Liver (tissue), 9 donors: Measurements from ENCODE around the gene C11orf58. TPM values are rescaled to one million over a fixed set of nuclear protein-coding genes. Genes with fewer than 3 reads are reported as not detected.
A peak's percentile ranks its signal among the peaks of the same experiment; 100 is the strongest.

Experiments
- DNase-seq: peaks from one replicate; pipeline ENCODE4 v3.0.0-alpha.2; 2017; ENCODE audit warnings: low spot score
- H3K27ac ChIP-seq, 2 donors: one replicate each; pipeline ENCODE4 v1.7.0; 2013; ENCODE audit warnings: inconsistent platforms in 2 of 2, low read length in 2 of 2, control low read depth in 1 of 2, low read depth in 1 of 2, mild to moderate bottlenecking in 1 of 2
- H3K27me3 ChIP-seq, 4 donors: one replicate each; pipeline versions ENCODE4 v1.6.1 to v1.7.0; 2013; ENCODE audit warnings: low read length in 3 of 4, inconsistent platforms in 1 of 4, mild to moderate bottlenecking in 1 of 4, moderate library complexity in 1 of 4; ENCODE audit not compliant: control insufficient read depth in 4 of 4, insufficient read depth in 4 of 4
- H3K36me3 ChIP-seq, 4 donors: one replicate each; pipeline versions ENCODE4 v1.6.1 to v1.7.0; 2013; ENCODE audit warnings: low read length in 3 of 4, mild to moderate bottlenecking in 3 of 4, low read depth in 1 of 4, moderate library complexity in 1 of 4; ENCODE audit not compliant: control insufficient read depth in 4 of 4, insufficient read depth in 3 of 4
- H3K4me1 ChIP-seq, 4 donors: one replicate each; pipeline versions ENCODE4 v1.6.1 to v1.7.0; 2013; ENCODE audit warnings: low read length in 3 of 4, mild to moderate bottlenecking in 3 of 4, moderate library complexity in 1 of 4; ENCODE audit not compliant: control insufficient read depth in 4 of 4, insufficient read depth in 4 of 4
- H3K4me3 ChIP-seq, 3 donors: one replicate each; pipeline versions ENCODE4 v1.6.1 to v1.7.0; 2013; ENCODE audit warnings: low read length in 3 of 3, control low read depth in 1 of 3, low read depth in 1 of 3, mild to moderate bottlenecking in 1 of 3
- H3K9ac ChIP-seq, 2 donors: one replicate each; pipeline ENCODE4 v1.7.0; 2013; ENCODE audit warnings: low read length in 2 of 2, mild to moderate bottlenecking in 2 of 2, moderate library complexity in 2 of 2, control low read depth in 1 of 2, low read depth in 1 of 2
- H3K9me3 ChIP-seq, 4 donors: one replicate each; pipeline versions ENCODE4 v1.6.1 to v1.7.0; 2013; ENCODE audit warnings: low read length in 3 of 4; ENCODE audit not compliant: control insufficient read depth in 4 of 4
- ATF3 ChIP-seq: IDR thresholded peaks from 2 replicates; pipeline ENCODE4 v1.6.1; 2016; ENCODE audit warnings: antibody characterized with exemption
- CTCF ChIP-seq: fragments of 150-350 bp; IDR thresholded peaks from 2 replicates; pipeline ENCODE4 v1.5.1; 2017; ENCODE audit warnings: improper control_type of control experiment, low read depth, low read length; ENCODE audit not compliant: missing input control
- EGR1 ChIP-seq, 2 donors: IDR thresholded peaks; 2 replicates each; pipeline ENCODE4 v1.6.1; 2016 to 2018; ENCODE audit warnings: antibody characterized with exemption in 2 of 2, low read depth in 2 of 2
- FOXA1 ChIP-seq: IDR thresholded peaks from 2 replicates; pipeline ENCODE4 v1.6.1; 2016; ENCODE audit warnings: antibody characterized with exemption
- FOXA2 ChIP-seq: IDR thresholded peaks from 2 replicates; pipeline ENCODE4 v1.6.1; 2016; ENCODE audit warnings: antibody characterized with exemption
- GABPA ChIP-seq, 2 donors: IDR thresholded peaks in 1 of 2; conservative IDR thresholded peaks in 1 of 2; 2 replicates each; pipeline ENCODE4 v1.6.1; 2016; ENCODE audit warnings: antibody characterized with exemption in 2 of 2, mild to moderate bottlenecking in 1 of 2, moderate library complexity in 1 of 2
- HNF4A ChIP-seq, 2 donors: conservative IDR thresholded peaks; 2 replicates each; pipeline ENCODE4 v1.6.1; 2016; ENCODE audit warnings: antibody characterized with exemption in 2 of 2, mild to moderate bottlenecking in 2 of 2
- HNF4G ChIP-seq: IDR thresholded peaks from 2 replicates; pipeline ENCODE4 v1.6.1; 2016; ENCODE audit warnings: antibody characterized with exemption
- JUND ChIP-seq, 2 donors: IDR thresholded peaks; 2 replicates each; pipeline ENCODE4 v1.6.1; 2016; ENCODE audit warnings: antibody characterized with exemption in 2 of 2
- MAX ChIP-seq: IDR thresholded peaks from 2 replicates; pipeline ENCODE4 v1.6.1; 2016; ENCODE audit warnings: antibody characterized with exemption
- NR2F2 ChIP-seq: IDR thresholded peaks from 2 replicates; pipeline ENCODE4 v1.6.1; 2016; ENCODE audit warnings: antibody characterized with exemption
- RAD21 ChIP-seq, 2 donors: IDR thresholded peaks; 2 replicates each; pipeline ENCODE4 v1.6.1; 2016; ENCODE audit warnings: antibody characterized with exemption in 2 of 2, mild to moderate bottlenecking in 2 of 2
- REST ChIP-seq: IDR thresholded peaks from 2 replicates; pipeline ENCODE4 v1.6.1; 2016; ENCODE audit warnings: antibody characterized with exemption, mild to moderate bottlenecking
- RXRA ChIP-seq, 2 donors: IDR thresholded peaks; 2 replicates each; pipeline ENCODE4 v1.6.1; 2017 to 2018; ENCODE audit warnings: antibody characterized with exemption in 2 of 2, mild to moderate bottlenecking in 1 of 2
- SP1 ChIP-seq: IDR thresholded peaks from 2 replicates; pipeline ENCODE4 v1.6.1; 2018; ENCODE audit warnings: antibody characterized with exemption, mild to moderate bottlenecking
- TAF1 ChIP-seq: conservative IDR thresholded peaks from 2 replicates; pipeline ENCODE4 v1.6.1; 2016; ENCODE audit warnings: antibody characterized with exemption, mild to moderate bottlenecking
- YY1 ChIP-seq: IDR thresholded peaks from 2 replicates; pipeline ENCODE4 v1.6.1; 2016; ENCODE audit warnings: antibody characterized with exemption, mild to moderate bottlenecking
- ZBTB33 ChIP-seq: IDR thresholded peaks from 2 replicates; pipeline ENCODE4 v1.6.1; 2016; ENCODE audit warnings: antibody characterized with exemption
- WGBS: extraction: QIAGEN DNeasy Blood & Tissue Kit; methylation state at CpG from one replicate; pipeline ENCODE4 v1.1.7; 2013; 5-methylcytosine and 5-hydroxymethylcytosine counted together
- polyA plus RNA-seq, 2 donors: library from polyadenylated mRNA; stranded (reverse) in 1 of 2; unstranded in 1 of 2; fragments of 200-250 nt in 1 of 2; fragments of >200 nt in 1 of 2; fragmentation: Nextera tagmentation in 1 of 2; extraction: Ambion mirVana in 1 of 2; gene quantifications; one replicate each; pipeline versions ENCODE4 v1.2.1 to v1.2.3, GENCODE V29; 2013 to 2015
- total RNA-seq, 2 donors: library from RNA; depleted of rRNA; stranded (reverse); fragments of >200 nt; gene quantifications; one replicate each; pipeline ENCODE4 v1.2.3, GENCODE V29; 2014
- donor health status: healthy.
- donor health status: healthy.
- donor health status: healthy.
- donor health status: healthy.
- donor health status: healthy.

Gene C11orf58
- total and polyA plus RNA-seq, 4 donors = 54.6 to 106 (median 101) TPM

- peak overlapping the region in 1 of 2 donors; percentile 33 for H3K27ac ChIP-seq
- DNase-seq = no peak
- no peak for TF ChIP-seq HNF4A (conservative IDR thresholded peaks at IDR 0.05)
- TF ChIP-seq HNF4G = no peak
- no peak for TF ChIP-seq YY1
- no peak for TF ChIP-seq FOXA1
- no peak for TF ChIP-seq ZBTB33
- TF ChIP-seq TAF1 = no peak
- TF ChIP-seq FOXA2 = no peak
- TF ChIP-seq RXRA (IDR thresholded peaks at IDR 0.05) = no peak
- no peak for TF ChIP-seq GABPA (IDR thresholded peaks at IDR 0.05 in 1 of 2, conservative IDR thresholded peaks at IDR 0.05 in 1 of 2)
- no peak for TF ChIP-seq CTCF
- no peak for TF ChIP-seq RAD21 (IDR thresholded peaks at IDR 0.05)
- no peak for TF ChIP-seq SP1
- no peak for TF ChIP-seq NR2F2
- TF ChIP-seq MAX = no peak
- no peak for TF ChIP-seq JUND (IDR thresholded peaks at IDR 0.05)
- no peak for TF ChIP-seq ATF3
- no peak for TF ChIP-seq REST
- TF ChIP-seq EGR1 (IDR thresholded peaks at IDR 0.05; ENCODE audit: low read depth in 2 of 2) = no peak
- 93% methylated on average over 16 of the region's 16 CpGs for WGBS
- H3K36me3 ChIP-seq = peaks cover 0 to 8% (median under 1%) of the 10 kb centered on the region in 4 donors
- H3K4me3 ChIP-seq = no peak overlapping the region
- no peaks in the 10 kb centered on the region for H3K27me3 ChIP-seq
- no peak overlapping the region for H3K9ac ChIP-seq
- no peaks in the 10 kb centered on the region for H3K9me3 ChIP-seq
- peaks cover 11 to 20% (median 18%) of the 10 kb centered on the region in 4 donors for H3K4me1 ChIP-seq
Measured at GRCh38 chr11:16775614-16776283, 37.3 kb downstream of the C11orf58 start.
